Tibial artery (tissue), 4 donors: ENCODE results near the gene SLC4A11.

Experiments used
- DNase-seq, 2 donors: peaks; one replicate each; pipeline ENCODE4 v3.0.0-alpha.2; 2019
- H3K27ac ChIP-seq, 2 donors: fragments of 200-600 bp; sonication (generic) in 1 of 2; 1 replicate in 1 of 2; 2 replicates in 1 of 2; pipeline ENCODE4 v1.5.1; 2018 to 2019; ENCODE audit warnings: mild to moderate bottlenecking in 1 of 2
- H3K27me3 ChIP-seq, 2 donors: fragments of 200-600 bp; sonication (generic) in 1 of 2; one replicate each; pipeline versions ENCODE4 v1.5.1 to v1.6.0; 2016 to 2019
- H3K36me3 ChIP-seq, 3 donors: fragments of 200-600 bp; sonication (generic) in 2 of 3; one replicate each; pipeline ENCODE4 v1.5.1; 2016 to 2019; ENCODE audit warnings: mild to moderate bottlenecking in 2 of 3
- H3K4me1 ChIP-seq, 4 donors: fragments of 200-600 bp; sonication (generic) in 2 of 4; 1 replicate in 3 of 4; 2 replicates in 1 of 4; pipeline ENCODE4 v1.5.1; 2016 to 2019
- H3K4me3 ChIP-seq, 2 donors: fragments of 200-600 bp; sonication (generic) in 1 of 2; 1 replicate in 1 of 2; 2 replicates in 1 of 2; pipeline ENCODE4 v1.5.1; 2018 to 2019; ENCODE audit warnings: mild to moderate bottlenecking in 2 of 2
- H3K9me3 ChIP-seq, 3 donors: fragments of 200-600 bp; sonication (generic) in 1 of 3; one replicate each; pipeline ENCODE4 v1.5.1; 2016 to 2019
- intact Hi-C: fragments of 100-400 bp; cut with DNase I; formaldehyde crosslinking; loops from one replicate; pipeline ENCODE4 v1.15.0; 2023; ENCODE audit warnings: low total_unique reads
- TF ChIP-seq, protein P1 (sequence below), 2 experiments: fragments of 200-600 bp in 1 of 2; fragments of 450-650 bp in 1 of 2; IDR thresholded peaks; one replicate each; pipeline ENCODE4 v1.5.1; 2017 to 2019; ENCODE audit warnings: antibody characterized with exemption in 2 of 2, mild to moderate bottlenecking in 1 of 2, moderate library complexity in 1 of 2

SLC4A11 gene

DNA sequence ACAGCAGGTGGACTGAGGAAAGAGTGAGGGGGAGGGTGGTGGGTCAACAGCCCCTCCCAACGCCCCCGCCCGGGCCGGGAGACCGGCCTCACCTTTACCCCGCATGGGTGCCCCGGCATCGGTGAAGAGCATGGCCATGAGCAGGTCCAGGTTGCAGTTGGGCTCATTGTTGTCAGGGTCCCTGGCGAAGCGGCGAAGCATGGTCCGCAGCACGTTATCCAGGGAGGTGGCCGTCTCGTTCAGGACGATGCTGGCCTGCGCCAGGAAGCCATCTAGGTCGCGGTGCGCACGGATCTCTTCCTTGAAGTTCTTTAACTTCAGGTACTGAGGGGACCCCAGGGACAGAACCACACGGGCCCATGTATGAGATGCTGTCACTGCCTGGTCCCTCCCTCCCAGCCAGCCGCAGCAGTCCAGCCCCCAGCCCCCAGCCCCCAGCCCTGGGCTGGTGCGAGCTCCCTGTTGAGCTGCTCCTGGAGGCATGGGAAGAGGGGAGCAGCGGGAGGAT lies 4.9 kb downstream of the SLC4A11 start:
- Histone ChIP-seq H3K36me3 (no peaks in the 10 kb centered on the region), H3K27me3 (peaks cover 0 to 38% of the 10 kb centered on the region in 2 donors), H3K27ac (no peak overlapping the region), H3K4me1 (peaks cover 0 to 16% (median 14%) of the 10 kb centered on the region in 4 donors), H3K9me3 (no peaks in the 10 kb centered on the region), H3K4me3 (no peak overlapping the region)
- DNase-seq: no peak
- intact Hi-C loops: no loop called here
- TF ChIP-seq, protein P1, sequence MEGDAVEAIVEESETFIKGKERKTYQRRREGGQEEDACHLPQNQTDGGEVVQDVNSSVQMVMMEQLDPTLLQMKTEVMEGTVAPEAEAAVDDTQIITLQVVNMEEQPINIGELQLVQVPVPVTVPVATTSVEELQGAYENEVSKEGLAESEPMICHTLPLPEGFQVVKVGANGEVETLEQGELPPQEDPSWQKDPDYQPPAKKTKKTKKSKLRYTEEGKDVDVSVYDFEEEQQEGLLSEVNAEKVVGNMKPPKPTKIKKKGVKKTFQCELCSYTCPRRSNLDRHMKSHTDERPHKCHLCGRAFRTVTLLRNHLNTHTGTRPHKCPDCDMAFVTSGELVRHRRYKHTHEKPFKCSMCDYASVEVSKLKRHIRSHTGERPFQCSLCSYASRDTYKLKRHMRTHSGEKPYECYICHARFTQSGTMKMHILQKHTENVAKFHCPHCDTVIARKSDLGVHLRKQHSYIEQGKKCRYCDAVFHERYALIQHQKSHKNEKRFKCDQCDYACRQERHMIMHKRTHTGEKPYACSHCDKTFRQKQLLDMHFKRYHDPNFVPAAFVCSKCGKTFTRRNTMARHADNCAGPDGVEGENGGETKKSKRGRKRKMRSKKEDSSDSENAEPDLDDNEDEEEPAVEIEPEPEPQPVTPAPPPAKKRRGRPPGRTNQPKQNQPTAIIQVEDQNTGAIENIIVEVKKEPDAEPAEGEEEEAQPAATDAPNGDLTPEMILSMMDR (IDR thresholded peaks at IDR 0.05): no peak

DNA sequence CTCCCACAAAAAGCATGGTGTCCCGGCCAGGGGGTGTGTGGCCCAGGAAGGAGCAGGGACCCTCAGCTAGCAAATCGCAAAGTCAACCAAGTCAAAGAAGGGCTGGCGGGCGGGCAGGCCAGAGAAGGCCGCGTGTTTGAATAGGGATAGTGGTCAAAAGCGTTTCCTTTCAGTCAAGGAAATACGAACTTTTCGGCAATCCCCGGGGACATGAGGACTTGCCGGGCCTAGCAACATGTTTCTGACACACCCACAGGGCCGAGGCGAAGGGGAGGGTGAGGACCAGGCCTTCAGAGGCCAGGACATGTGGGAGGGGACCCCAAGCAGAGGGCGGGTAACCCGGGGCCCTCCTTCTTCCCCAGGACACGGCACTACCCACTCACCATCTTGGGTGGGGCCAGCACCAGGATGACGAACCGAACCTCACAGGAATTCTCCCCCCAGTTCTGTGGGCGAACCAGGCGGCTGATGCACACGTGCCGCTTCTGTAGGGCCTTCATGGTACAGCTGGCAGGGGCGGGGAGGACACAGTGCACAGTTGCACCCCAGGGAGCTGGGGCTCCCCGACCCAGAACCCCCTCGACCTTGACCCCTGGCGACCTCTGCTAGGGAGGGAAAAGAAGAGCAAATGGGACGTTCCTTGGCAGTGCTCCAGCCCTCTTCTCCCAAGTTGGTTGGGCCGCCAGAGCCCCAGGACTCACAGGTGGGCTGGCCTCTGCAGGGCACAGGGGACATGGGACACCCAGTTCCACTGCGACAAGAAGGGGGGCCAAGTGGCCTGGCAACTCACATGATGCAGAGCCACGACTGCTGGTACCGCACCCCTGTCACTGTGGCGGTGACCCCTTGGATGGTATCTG lies 5.6 kb downstream of the SLC4A11 start:
- no peak for DNase-seq
- intact Hi-C loops: no loop called here
- no peak overlapping the region for H3K27ac ChIP-seq
- no peaks in the 10 kb centered on the region for H3K9me3 ChIP-seq
- H3K36me3 ChIP-seq: no peaks in the 10 kb centered on the region
- TF ChIP-seq, protein P1 (IDR thresholded peaks at IDR 0.05): no peak
- H3K4me3 ChIP-seq: no peak overlapping the region
- peaks cover 0 to 10% (median 7%) of the 10 kb centered on the region in 4 donors for H3K4me1 ChIP-seq
- H3K27me3 ChIP-seq: peaks cover 0 to 31% of the 10 kb centered on the region in 2 donors

DNA sequence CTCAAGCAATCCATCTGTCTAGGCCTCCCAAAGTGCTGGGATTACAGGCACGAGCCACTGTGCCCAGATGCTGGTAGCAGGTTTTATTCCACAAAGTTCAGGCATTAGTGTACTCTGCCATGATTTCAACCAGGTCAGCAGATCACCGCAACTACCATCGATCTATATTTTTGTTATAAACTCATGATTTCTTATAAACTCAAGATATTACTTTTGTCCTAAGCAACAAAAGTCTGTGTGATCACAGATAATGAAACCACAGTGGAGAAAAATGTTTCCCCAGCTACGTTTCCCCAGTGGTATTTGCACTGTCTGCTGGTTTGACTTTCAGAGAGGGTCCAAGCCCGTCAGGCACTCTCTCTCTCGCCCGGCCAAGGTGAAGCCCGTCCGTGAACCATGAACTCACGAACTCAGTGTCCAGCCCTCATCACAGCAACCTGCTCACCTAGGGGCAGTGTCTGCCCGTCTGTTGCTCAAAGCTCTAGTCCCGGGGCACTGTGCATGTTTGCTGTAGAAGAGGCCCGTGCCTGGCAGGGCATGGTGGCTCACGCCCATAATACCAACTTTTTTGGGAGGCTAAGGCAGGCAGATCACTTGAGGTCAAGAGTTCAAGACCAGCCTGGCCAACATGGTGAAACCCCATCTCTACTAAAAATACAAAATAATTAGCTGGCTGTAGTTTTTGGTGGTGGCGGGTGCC lies 7.0 kb downstream of the SLC4A11 start:
- intact Hi-C loops: no loop called here
- no peak for DNase-seq
- Histone ChIP-seq H3K4me3 (no peak overlapping the region), H3K36me3 (peaks cover 0 to 3% (median 0%) of the 10 kb centered on the region in 3 donors), H3K27ac (no peak overlapping the region), H3K27me3 (peaks cover 0 to 18% of the 10 kb centered on the region in 2 donors), H3K9me3 (no peaks in the 10 kb centered on the region), H3K4me1 (no peaks in the 10 kb centered on the region)
- TF ChIP-seq, protein P1 (IDR thresholded peaks at IDR 0.05): no peak

DNA sequence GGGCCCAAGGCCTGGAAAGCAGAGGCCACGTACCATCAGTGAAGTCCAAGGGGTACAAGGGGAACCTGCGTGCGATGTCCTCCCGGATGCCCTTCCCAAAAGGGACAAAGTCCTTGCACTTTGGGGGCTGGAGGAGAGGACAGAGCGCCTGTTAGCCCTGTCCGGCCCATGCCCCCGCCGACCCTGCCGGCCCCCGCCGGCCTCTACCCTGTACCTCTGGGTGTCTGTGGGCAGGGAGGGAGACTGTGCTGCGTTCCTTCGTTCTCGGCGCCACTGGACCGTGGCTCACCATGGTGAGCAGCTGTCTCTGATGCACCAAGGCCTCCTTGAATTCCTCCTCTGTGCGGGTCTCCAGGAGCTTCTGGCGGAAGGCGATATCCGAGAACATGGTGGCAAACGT lies 7.9 kb downstream of the SLC4A11 start:
- Histone ChIP-seq H3K36me3 (peaks cover 0 to 8% (median 0%) of the 10 kb centered on the region in 3 donors), H3K27me3 (peaks cover 0 to 10% of the 10 kb centered on the region in 2 donors), H3K27ac (no peak overlapping the region), H3K4me1 (no peaks in the 10 kb centered on the region), H3K4me3 (no peak overlapping the region), H3K9me3 (no peaks in the 10 kb centered on the region)
- TF ChIP-seq, protein P1 (IDR thresholded peaks at IDR 0.05): no peak
- intact Hi-C loops: no loop called here
- DNase-seq: no peak

DNA sequence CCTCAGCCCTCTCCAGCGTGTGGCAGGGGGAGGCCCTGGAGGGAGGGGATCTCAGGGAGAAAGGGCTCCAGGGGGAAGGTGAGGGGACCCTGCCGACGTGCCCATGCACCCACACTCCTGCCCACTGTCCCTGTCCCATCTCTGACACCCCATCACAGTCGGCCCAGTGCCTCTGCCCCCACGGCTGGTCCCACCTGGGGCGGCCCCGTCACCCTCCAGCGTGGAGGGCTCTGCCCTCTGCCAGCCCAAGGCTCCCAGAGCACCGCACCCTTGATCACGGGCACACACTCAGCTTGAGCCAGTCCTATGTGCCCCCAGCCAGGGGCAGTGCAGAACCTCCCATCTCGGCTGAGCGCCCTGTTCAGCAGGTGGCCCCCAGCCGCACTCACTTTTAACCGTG lies 9.2 kb downstream of the SLC4A11 start:
- H3K4me3 ChIP-seq: no peak overlapping the region
- no peaks in the 10 kb centered on the region for H3K9me3 ChIP-seq
- H3K36me3 ChIP-seq: peaks cover 0 to 8% (median 0%) of the 10 kb centered on the region in 3 donors
- TF ChIP-seq, protein P1 (IDR thresholded peaks at IDR 0.05): no peak
- no peaks in the 10 kb centered on the region for H3K27me3 ChIP-seq
- no peaks in the 10 kb centered on the region for H3K4me1 ChIP-seq
- intact Hi-C loops: no loop called here
- H3K27ac ChIP-seq: no peak overlapping the region
- no peak for DNase-seq
